Urothelium cell line (cell line): ENCODE results near the gene LRRC8C.

Experiments used
- DNase-seq: peaks from one replicate; pipeline ENCODE4 v3.0.0; 2011; ENCODE audit warnings: low spot score, mixed read lengths
- FAIRE-seq: peaks from 2 replicates; lab custom pipeline; 2011; peaks lifted over from hg19 to GRCh38; lab: Jason Lieb, UNC

Gene LRRC8C

GRCh38 chr1:89727517-89728312 lies 94.8 kb downstream of the LRRC8C start:
- DNase-seq (no peak), FAIRE-seq (no peak)

GRCh38 chr1:89728381-89728780 lies 95.5 kb downstream of the LRRC8C start:
- DNase-seq (no peak), FAIRE-seq (no peak)

- no peak for FAIRE-seq
Observed at GRCh38 chr1:89732206-89732605, 99.3 kb downstream of the LRRC8C start.

GRCh38 chr1:89732643-89733222 lies 99.8 kb downstream of the LRRC8C start:
- FAIRE-seq (no peak), DNase-seq (no peak)

More at GRCh38 chr1:89732206-89732605, 99.3 kb downstream of the LRRC8C start:
- no peak for DNase-seq

- DNase-seq (no peak), FAIRE-seq (no peak)
Observed at GRCh38 chr1:89733748-89734147, 100.8 kb downstream of the LRRC8C start.

- no peak for FAIRE-seq
Observed at GRCh38 chr1:89734442-89734841, 101.5 kb downstream of the LRRC8C start.

GRCh38 chr1:89735479-89735878 lies 102.6 kb downstream of the LRRC8C start:
- no peak for FAIRE-seq
- no peak for DNase-seq

More at GRCh38 chr1:89734442-89734841, 101.5 kb downstream of the LRRC8C start:
- no peak for DNase-seq

- DNase-seq (no peak), FAIRE-seq (no peak)
Observed at GRCh38 chr1:89736937-89737733, 104.2 kb downstream of the LRRC8C start.

- FAIRE-seq = no peak
- DNase-seq = no peak
Observed at GRCh38 chr1:89737985-89738510, 105.1 kb downstream of the LRRC8C start.

GRCh38 chr1:89739013-89739843 lies 106.3 kb downstream of the LRRC8C start:
- DNase-seq (peak; percentile 48), FAIRE-seq (no peak)

GRCh38 chr1:89739844-89740216 lies 106.9 kb downstream of the LRRC8C start:
- FAIRE-seq = no peak
- DNase-seq = no peak

GRCh38 chr1:89743788-89744187 lies 110.9 kb downstream of the LRRC8C start:
- FAIRE-seq (no peak), DNase-seq (no peak)

- DNase-seq (no peak), FAIRE-seq (no peak)
Observed at GRCh38 chr1:89746424-89747149, 113.7 kb downstream of the LRRC8C start.

- no peak for FAIRE-seq
- no peak for DNase-seq
Observed at GRCh38 chr1:89753761-89754160, 120.8 kb downstream of the LRRC8C start.

GRCh38 chr1:89754518-89754917 lies 121.6 kb downstream of the LRRC8C start:
- DNase-seq (no peak), FAIRE-seq (no peak)

- no peak for FAIRE-seq
- no peak for DNase-seq
Observed at GRCh38 chr1:89755591-89755990, 122.7 kb downstream of the LRRC8C start.

- no peak for FAIRE-seq
Observed at GRCh38 chr1:89757532-89757931, 124.6 kb downstream of the LRRC8C start.

GRCh38 chr1:89758156-89758555 lies 125.2 kb downstream of the LRRC8C start:
- FAIRE-seq = no peak
- no peak for DNase-seq

More at GRCh38 chr1:89757532-89757931, 124.6 kb downstream of the LRRC8C start:
- no peak for DNase-seq

GRCh38 chr1:89759036-89759435 lies 126.1 kb downstream of the LRRC8C start:
- DNase-seq (no peak), FAIRE-seq (no peak)

- FAIRE-seq (no peak), DNase-seq (no peak)
Observed at GRCh38 chr1:89760496-89760895, 127.6 kb downstream of the LRRC8C start.
